ENCODE data around the gene IKZF2. TPM values are rescaled to one million over a fixed set of nuclear protein-coding genes. Genes with fewer than 3 reads are reported as not detected.

IKZF2 gene
- total and polyA plus RNA-seq, 8 donors, result 0.56 to 19.8 (median 4.5) TPM

DNA sequence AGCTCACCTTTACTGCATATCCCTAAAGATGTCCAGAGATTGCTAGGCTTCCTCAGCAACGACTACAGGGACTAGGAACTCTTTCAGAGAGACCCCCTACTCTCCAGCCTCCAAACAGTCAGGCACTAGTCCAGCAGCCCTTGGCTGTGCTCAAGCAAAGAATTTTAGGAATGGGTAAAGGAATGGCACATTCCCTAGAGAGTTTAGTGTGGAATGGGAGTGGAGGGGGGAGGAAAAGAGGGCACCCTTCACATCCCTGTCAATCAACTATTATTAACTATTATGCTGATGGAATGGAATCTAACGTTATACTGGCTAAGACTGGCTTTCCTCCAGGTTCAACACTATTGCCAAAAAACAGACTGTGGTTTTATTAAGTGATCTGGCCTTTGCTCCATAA, 64.8 kb downstream of the IKZF2 start:
- WGBS, 5 donors, result 13 to 34% (median 28%) methylated on average over 2 of the region's 2 CpGs
- TF ChIP-seq EP300 (IDR thresholded peaks at IDR 0.05), result no peak

DNA sequence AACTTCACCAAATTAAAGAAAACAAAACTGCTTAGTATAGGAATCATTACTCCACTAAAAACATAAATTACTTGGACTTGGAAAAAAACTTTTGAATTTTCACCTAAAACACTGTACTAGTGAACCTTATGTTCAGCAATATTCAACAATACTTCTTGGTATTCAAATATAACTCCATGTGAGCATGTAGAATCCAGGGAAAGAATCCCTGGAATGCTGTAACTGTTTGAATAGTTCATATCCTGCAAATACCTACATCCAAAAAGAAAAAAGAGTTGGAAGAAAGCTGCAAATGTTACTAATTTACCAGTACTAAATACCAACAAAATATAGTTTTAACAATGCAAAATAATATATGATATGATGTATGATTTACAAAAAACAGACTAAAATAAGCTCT, 65.4 kb downstream of the IKZF2 start:
- no peak overlapping the region for H3K4me3 ChIP-seq
- no peaks in the 10 kb centered on the region for H3K27me3 ChIP-seq
- H3K4me1 ChIP-seq, result peaks cover 0 to 7% (median 0%) of the 10 kb centered on the region in 4 donors
- no peak for TF ChIP-seq POLR2A (IDR thresholded peaks at IDR 0.05)
- no peak for TF ChIP-seq EP300 (IDR thresholded peaks at IDR 0.05)
- no peak for TF ChIP-seq CTCF (IDR thresholded peaks at IDR 0.05)
- H3K9me3 ChIP-seq, result no peaks in the 10 kb centered on the region
- intact Hi-C loops (cut with DNase I; ENCODE audit: low total_unique reads), result no loop called here
- H3K36me3 ChIP-seq, result no peaks in the 10 kb centered on the region
- DNase-seq, result no peak
- no peak overlapping the region for H3K27ac ChIP-seq

More for the DNA sequence above, 64.8 kb downstream of the IKZF2 start:
- no peak for DNase-seq
- Histone ChIP-seq H3K27ac (no peak overlapping the region), H3K4me3 (no peak overlapping the region), H3K27me3 (no peaks in the 10 kb centered on the region), H3K9me3 (no peaks in the 10 kb centered on the region), H3K4me1 (peaks cover 0 to 1% (median 0%) of the 10 kb centered on the region in 4 donors), H3K36me3 (no peaks in the 10 kb centered on the region)
- intact Hi-C loops (cut with DNase I; ENCODE audit: low total_unique reads), result no loop called here

DNA sequence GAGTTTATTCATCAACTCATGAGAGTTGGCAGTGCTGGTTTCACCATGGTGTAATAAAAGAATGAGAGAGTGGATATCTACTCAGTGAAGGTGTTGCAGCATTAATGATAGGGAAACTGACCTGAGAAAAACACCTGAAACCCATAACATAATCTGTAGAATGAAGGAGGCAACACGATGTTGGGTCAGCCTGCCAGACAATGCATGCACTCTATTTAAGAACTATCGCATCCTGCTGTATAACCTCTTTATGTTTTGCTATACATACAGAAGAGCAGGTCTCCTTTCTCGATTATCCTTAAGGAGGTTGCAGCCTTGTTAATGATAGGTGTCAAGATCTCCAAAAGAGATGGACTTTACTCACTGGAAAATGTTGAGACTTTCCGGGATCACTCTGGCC, 65.9 kb downstream of the IKZF2 start:
- H3K4me1 ChIP-seq, result peaks cover 0 to 8% (median 0%) of the 10 kb centered on the region in 4 donors
- H3K27me3 ChIP-seq, result no peaks in the 10 kb centered on the region
- TF ChIP-seq POLR2A (IDR thresholded peaks at IDR 0.05) (no peak), CTCF (IDR thresholded peaks at IDR 0.05) (no peak)
- no peak for DNase-seq
- H3K36me3 ChIP-seq, result no peaks in the 10 kb centered on the region
- H3K9me3 ChIP-seq, result no peaks in the 10 kb centered on the region
- no peak overlapping the region for H3K4me3 ChIP-seq
- intact Hi-C loops (cut with DNase I; ENCODE audit: low total_unique reads), result no loop called here
- 79 to 93% (median 83%) methylated on average over 4 of the region's 4 CpGs for WGBS, 5 donors
- no peak overlapping the region for H3K27ac ChIP-seq

- no peak for DNase-seq
- Histone ChIP-seq H3K36me3 (no peaks in the 10 kb centered on the region), H3K27ac (no peak overlapping the region), H3K27me3 (no peaks in the 10 kb centered on the region), H3K4me3 (no peak overlapping the region), H3K9me3 (no peaks in the 10 kb centered on the region), H3K4me1 (peaks cover 0 to 8% (median 0%) of the 10 kb centered on the region in 4 donors)
- intact Hi-C loops (cut with DNase I; ENCODE audit: low total_unique reads), result no loop called here
- TF ChIP-seq EP300 (IDR thresholded peaks at IDR 0.05) (no peak), POLR2A (IDR thresholded peaks at IDR 0.05) (no peak), POLR2AphosphoS5 (IDR thresholded peaks at IDR 0.05) (no peak), CTCF (IDR thresholded peaks at IDR 0.05) (no peak)
These were observed 67.2 kb downstream of the IKZF2 start for GRCh38 chr2:213084261-213084660.

- DNase-seq, result peak in 1 of 2 donors; percentile 28
- intact Hi-C loops (cut with DNase I; ENCODE audit: low total_unique reads), result no loop called here
- Histone ChIP-seq H3K36me3 (no peaks in the 10 kb centered on the region), H3K4me1 (peaks cover 0 to 8% (median 0%) of the 10 kb centered on the region in 4 donors), H3K27ac (no peak overlapping the region), H3K27me3 (no peaks in the 10 kb centered on the region), H3K9me3 (no peaks in the 10 kb centered on the region), H3K4me3 (no peak overlapping the region)
- TF ChIP-seq CTCF (IDR thresholded peaks at IDR 0.05) (no peak), POLR2AphosphoS5 (IDR thresholded peaks at IDR 0.05) (no peak), EP300 (IDR thresholded peaks at IDR 0.05) (no peak), POLR2A (IDR thresholded peaks at IDR 0.05) (no peak)
These were observed 70.3 kb downstream of the IKZF2 start for GRCh38 chr2:213080969-213081617.
